IMR-90 (cell line): ENCODE data around the gene VPS26A. TPM values are rescaled to one million over a fixed set of nuclear protein-coding genes. Genes with fewer than 3 reads are reported as not detected.

Experiments
- ATAC-seq: fragments of 200-7000 bp; cut with Tn5 transposase; 2 replicates; pipeline ENCODE4 v1.9.1; 2020; ENCODE audit warnings: low read depth, mild to moderate bottlenecking, moderate library complexity
- BruUV-seq: library from RNA; stranded (reverse); fragments of 400-500 nt; replicated peaks from 2 replicates; lab custom pipeline; 2021; lab: Mats Ljungman, UMichigan
- CTCF ChIA-PET: fragments of 300-600 bp; formaldehyde crosslinking; extraction: SDS; loops from one replicate; lab custom pipeline; 2021; ENCODE audit warnings: antibody characterized with exemption; lab: Yijun Ruan, JAX
- POLR2A ChIA-PET: fragments of 300-600 bp; sonication (Branson Sonifier 250); formaldehyde crosslinking; loops from one replicate; lab custom pipeline; 2022; ENCODE audit warnings: antibody characterized with exemption; ENCODE audit not compliant: unreplicated experiment; lab: Charles Lee
- DNase-seq: peaks from one replicate; pipeline ENCODE4 v3.0.0; 2013
- H2AFZ ChIP-seq: replicated peaks from 2 replicates; pipeline ENCODE3; 2013; ENCODE audit warnings: low read length, mild to moderate bottlenecking; ENCODE audit not compliant: poor library complexity
- H2AK5ac ChIP-seq: 2 replicates; pipeline ENCODE4 v1.6.1; 2013; ENCODE audit warnings: low read depth, low read length, inconsistent platforms
- H2AK9ac ChIP-seq: replicated peaks from 2 replicates; pipeline ENCODE3; 2013; ENCODE audit warnings: mild to moderate bottlenecking, low read depth, low read length, moderate library complexity; ENCODE audit not compliant: poor library complexity
- H2BK120ac ChIP-seq: 2 replicates; pipeline ENCODE4 v1.6.1; 2013; ENCODE audit warnings: low read depth, low read length, inconsistent platforms
- H2BK15ac ChIP-seq: 3 replicates; pipeline ENCODE4 v1.6.1; 2013; ENCODE audit warnings: low read depth, low read length, inconsistent platforms
- H2BK20ac ChIP-seq: 2 replicates; pipeline ENCODE4 v1.6.1; 2013; ENCODE audit warnings: low read depth, mild to moderate bottlenecking, inconsistent platforms, low read length, moderate library complexity
- H2BK5ac ChIP-seq: 2 replicates; pipeline ENCODE4 v1.6.1; 2013; ENCODE audit warnings: mild to moderate bottlenecking, low read depth, low read length, inconsistent platforms; ENCODE audit not compliant: poor library complexity, severe bottlenecking
- H3K14ac ChIP-seq: replicated peaks from 2 replicates; pipeline ENCODE4 v1.6.1; 2013; ENCODE audit warnings: low read depth, low read length, inconsistent platforms
- H3K18ac ChIP-seq: 2 replicates; pipeline ENCODE4 v1.6.1; 2013; ENCODE audit warnings: low read depth, low read length, control low read depth
- H3K23ac ChIP-seq: 2 replicates; pipeline ENCODE4 v1.6.1; 2013; ENCODE audit warnings: low read depth, low read length, inconsistent platforms
- H3K27ac ChIP-seq: 2 replicates; pipeline ENCODE4 v1.5.1; 2013; ENCODE audit warnings: mild to moderate bottlenecking, control low read depth, low read length; ENCODE audit not compliant: insufficient read depth
- H3K27me3 ChIP-seq: 2 replicates; pipeline ENCODE4 v1.6.1; 2013; ENCODE audit warnings: low read length; ENCODE audit not compliant: control insufficient read depth, insufficient read depth
- H3K36me3 ChIP-seq: 2 replicates; pipeline ENCODE4 v1.6.1; 2013; ENCODE audit warnings: low read length, mixed read lengths; ENCODE audit not compliant: control insufficient read depth, insufficient read depth
- H3K4ac ChIP-seq: 2 replicates; pipeline ENCODE4 v1.6.1; 2013; ENCODE audit warnings: low read depth, low read length, inconsistent platforms
- H3K4me1 ChIP-seq: 2 replicates; pipeline ENCODE4 v1.6.1; 2013; ENCODE audit warnings: low read length, mixed read lengths; ENCODE audit not compliant: control insufficient read depth, insufficient read depth
- H3K4me2 ChIP-seq: 2 replicates; pipeline ENCODE4 v1.6.1; 2013; ENCODE audit warnings: low read depth, mild to moderate bottlenecking, control low read depth, low read length, moderate library complexity
- H3K4me3 ChIP-seq: 2 replicates; pipeline ENCODE4 v1.5.1; 2013; ENCODE audit warnings: low read depth, mild to moderate bottlenecking, control low read depth, low read length, moderate library complexity; ENCODE audit not compliant: insufficient read depth
- H3K56ac ChIP-seq: 2 replicates; pipeline ENCODE4 v1.6.1; 2013; ENCODE audit warnings: low read length, inconsistent platforms; ENCODE audit not compliant: insufficient read depth; ENCODE audit errors: extremely low read depth
- H3K79me1 ChIP-seq, 2 experiments: 2 replicates each; pipeline ENCODE4 v1.6.1; 2013; ENCODE audit warnings: low read length in 2 of 2, inconsistent platforms in 1 of 2, low read depth in 1 of 2
- H3K9ac ChIP-seq: 2 replicates; pipeline ENCODE4 v1.6.1; 2013; ENCODE audit warnings: low read depth, low read length, control low read depth
- H3K9me1 ChIP-seq: 2 replicates; pipeline ENCODE4 v1.6.1; 2013; ENCODE audit warnings: low read length, inconsistent platforms; ENCODE audit not compliant: insufficient read depth
- H3K9me3 ChIP-seq: 2 replicates; pipeline ENCODE4 v1.6.1; 2013; ENCODE audit warnings: low read length; ENCODE audit not compliant: control insufficient read depth, insufficient read depth
- H4K20me1 ChIP-seq: 2 replicates; pipeline ENCODE4 v1.6.1; 2013; ENCODE audit warnings: low read length, inconsistent platforms; ENCODE audit not compliant: insufficient read depth
- H4K5ac ChIP-seq: 2 replicates; pipeline ENCODE4 v1.6.1; 2013; ENCODE audit warnings: mild to moderate bottlenecking, low read depth, low read length, control low read depth
- H4K8ac ChIP-seq, 2 experiments: 2 replicates each; pipeline ENCODE4 v1.6.1; 2013; ENCODE audit warnings: low read depth in 2 of 2, low read length in 2 of 2, control low read depth in 1 of 2, inconsistent platforms in 1 of 2
- H4K91ac ChIP-seq: 2 replicates; pipeline ENCODE4 v1.6.1; 2013; ENCODE audit warnings: low read depth, low read length, inconsistent platforms; ENCODE audit not compliant: insufficient read depth
- BHLHE40 ChIP-seq: fragments of 150-350 bp; IDR thresholded peaks from 2 replicates; pipeline ENCODE4 v1.6.1; 2016; ENCODE audit warnings: mild to moderate bottlenecking, low read depth, low read length
- CEBPB ChIP-seq: IDR thresholded peaks from 2 replicates; pipeline ENCODE4 v1.6.1; 2012; ENCODE audit warnings: low read depth, low read length, improper control_type of control experiment
- CHD1 ChIP-seq: IDR thresholded peaks from 2 replicates; pipeline ENCODE4 v1.6.1; 2012; ENCODE audit warnings: low read depth, low read length, improper control_type of control experiment
- FOS ChIP-seq: fragments of 150-350 bp; IDR thresholded peaks from 2 replicates; pipeline ENCODE4 v1.6.1; 2016; ENCODE audit warnings: low read depth, low read length
- MAFK ChIP-seq: IDR thresholded peaks from 2 replicates; pipeline ENCODE4 v1.6.1; 2012; ENCODE audit warnings: low read depth, low read length, improper control_type of control experiment
- MAZ ChIP-seq: IDR thresholded peaks from 2 replicates; pipeline ENCODE4 v1.6.1; 2012; ENCODE audit warnings: low read depth, mild to moderate bottlenecking, low read length, improper control_type of control experiment, moderate library complexity, borderline replicate concordance
- MXI1 ChIP-seq: IDR thresholded peaks from 2 replicates; pipeline ENCODE4 v1.6.1; 2012; ENCODE audit warnings: low read depth, mild to moderate bottlenecking, low read length, moderate library complexity, borderline replicate concordance
- NFE2L2 ChIP-seq: fragments of 150-350 bp; IDR thresholded peaks from 2 replicates; pipeline ENCODE4 v1.6.1; 2016; ENCODE audit warnings: low read depth, mild to moderate bottlenecking, low read length
- POLR2A ChIP-seq: IDR thresholded peaks from 2 replicates; pipeline ENCODE4 v1.6.1; 2012; ENCODE audit warnings: mild to moderate bottlenecking, low read depth, low read length
- RAD21 ChIP-seq: IDR thresholded peaks from 2 replicates; pipeline ENCODE4 v1.6.1; 2012; ENCODE audit warnings: low read length, improper control_type of control experiment
- RCOR1 ChIP-seq: IDR thresholded peaks from 2 replicates; pipeline ENCODE4 v1.6.1; 2012; ENCODE audit warnings: mild to moderate bottlenecking, low read length, improper control_type of control experiment; ENCODE audit not compliant: insufficient replicate concordance
- RFX5 ChIP-seq: IDR thresholded peaks from 2 replicates; pipeline ENCODE4 v1.8.0; 2012; ENCODE audit warnings: low read depth, mild to moderate bottlenecking, low read length, moderate library complexity
- SMC3 ChIP-seq: fragments of 150-350 bp; IDR thresholded peaks from 2 replicates; pipeline ENCODE4 v1.6.1; 2016; ENCODE audit warnings: low read depth, mild to moderate bottlenecking, antibody characterized with exemption, low read length, moderate library complexity
- WGBS, 2 experiments: methylation state at CpG; one replicate each; pipeline versions ENCODE4 v1.1.5 to v1.1.7; 2013; ENCODE audit warnings: missing lambda C conversion rate in 2 of 2; ENCODE audit not compliant: insufficient read length in 1 of 2; ENCODE audit errors: extremely low coverage in 2 of 2; 5-methylcytosine and 5-hydroxymethylcytosine counted together
- dilution Hi-C: fragments of 300-500 bp; cut with HindIII; formaldehyde crosslinking; loops from one replicate; pipeline ENCODE4 v1.14.3; 2018; ENCODE audit warnings: low sequenced_read_pairs; ENCODE audit not compliant: unreplicated experiment
- in situ Hi-C: fragments of 300-500 bp; cut with MboI; formaldehyde crosslinking; loops from 3 replicates; pipeline ENCODE4 v1.14.3; 2019; ENCODE audit warnings: low sequenced_read_pairs, inconsistent platforms, mixed read lengths
- intact Hi-C: fragments of 100-400 bp; cut with micrococcal nuclease; formaldehyde crosslinking; loops from 2 replicates; pipeline ENCODE4 v1.10.0; 2022
- polyA plus RNA-seq, 3 experiments: library from polyadenylated mRNA; depleted of rRNA; stranded (reverse); fragments of >200 nt; gene quantifications; 2 replicates each; pipeline ENCODE4 v1.2.3, GENCODE V29; 2012; ENCODE audit warnings: low replicate concordance in 1 of 3
- total RNA-seq: library from RNA; depleted of rRNA; stranded (reverse); fragments of >200 nt; gene quantifications from 2 replicates; pipeline ENCODE4 v1.2.3, GENCODE V29; 2012
- TF ChIP-seq, protein P1 (sequence below): conservative IDR thresholded peaks from 2 replicates; pipeline ENCODE4 v1.5.1; 2012; ENCODE audit warnings: mild to moderate bottlenecking, low read depth, low read length, improper control_type of control experiment
- TF ChIP-seq, protein P2 (sequence below): fragments of 150-350 bp; IDR thresholded peaks from 2 replicates; pipeline ENCODE4 v1.6.1; 2016; ENCODE audit warnings: low read depth, mild to moderate bottlenecking, low read length, moderate library complexity, borderline replicate concordance
- TF ChIP-seq, protein P3 (sequence below): fragments of 150-350 bp; IDR thresholded peaks from 2 replicates; pipeline ENCODE4 v1.6.1; 2017; ENCODE audit warnings: mild to moderate bottlenecking, antibody characterized with exemption, low read length, low read depth

VPS26A gene
- total and polyA plus RNA-seq, 2 of the 4 experiments (the other 2 are of a cell fraction) = 7.2 to 18.7 TPM

DNA sequence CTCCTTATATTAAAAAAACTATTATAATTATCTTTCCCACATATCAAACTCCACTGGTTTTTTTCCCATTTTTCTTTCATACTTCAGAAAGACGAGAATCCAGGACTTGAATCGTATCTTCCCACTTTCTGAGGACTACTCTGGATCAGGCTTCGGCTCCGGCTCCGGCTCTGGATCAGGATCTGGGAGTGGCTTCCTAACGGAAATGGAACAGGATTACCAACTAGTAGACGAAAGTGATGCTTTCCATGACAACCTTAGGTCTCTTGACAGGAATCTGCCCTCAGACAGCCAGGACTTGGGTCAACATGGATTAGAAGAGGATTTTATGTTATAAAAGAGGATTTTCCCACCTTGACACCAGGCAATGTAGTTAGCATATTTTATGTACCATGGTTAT is 20.2 kb upstream of the VPS26A start:
- no peak overlapping the region for H3K4me2 ChIP-seq
- no peak overlapping the region for H2AFZ ChIP-seq
- ChIA-PET POLR2A (no interaction called here), CTCF (interaction anchor here (0.6 to 1.1 kb wide), 2 partner anchors 11 to 148 kb away, joined by 3 to 5 read pairs; partner anchors contain the start of gene DDX21)
- H3K4me1 ChIP-seq = no peaks in the 10 kb centered on the region
- in situ Hi-C loops = no loop called here
- H3K9me3 ChIP-seq = peaks cover 5% of the 10 kb centered on the region
- no peaks in the 10 kb centered on the region for H3K79me1 ChIP-seq
- H2BK15ac ChIP-seq = no peak overlapping the region
- no peak overlapping the region for H3K4ac ChIP-seq
- H3K36me3 ChIP-seq = no peaks in the 10 kb centered on the region
- H4K8ac ChIP-seq = no peak overlapping the region
- H3K14ac ChIP-seq = no peak overlapping the region
- H3K18ac ChIP-seq = no peak overlapping the region
- H3K4me3 ChIP-seq = no peak overlapping the region
- TF ChIP-seq MXI1 = no peak
- no peak for TF ChIP-seq FOS
- no peak for TF ChIP-seq BHLHE40
- no peak for TF ChIP-seq CEBPB
- no peak for TF ChIP-seq RFX5
- TF ChIP-seq SMC3 = no peak
- no peak for TF ChIP-seq POLR2A
- no peak for TF ChIP-seq CHD1
- TF ChIP-seq, protein P1, sequence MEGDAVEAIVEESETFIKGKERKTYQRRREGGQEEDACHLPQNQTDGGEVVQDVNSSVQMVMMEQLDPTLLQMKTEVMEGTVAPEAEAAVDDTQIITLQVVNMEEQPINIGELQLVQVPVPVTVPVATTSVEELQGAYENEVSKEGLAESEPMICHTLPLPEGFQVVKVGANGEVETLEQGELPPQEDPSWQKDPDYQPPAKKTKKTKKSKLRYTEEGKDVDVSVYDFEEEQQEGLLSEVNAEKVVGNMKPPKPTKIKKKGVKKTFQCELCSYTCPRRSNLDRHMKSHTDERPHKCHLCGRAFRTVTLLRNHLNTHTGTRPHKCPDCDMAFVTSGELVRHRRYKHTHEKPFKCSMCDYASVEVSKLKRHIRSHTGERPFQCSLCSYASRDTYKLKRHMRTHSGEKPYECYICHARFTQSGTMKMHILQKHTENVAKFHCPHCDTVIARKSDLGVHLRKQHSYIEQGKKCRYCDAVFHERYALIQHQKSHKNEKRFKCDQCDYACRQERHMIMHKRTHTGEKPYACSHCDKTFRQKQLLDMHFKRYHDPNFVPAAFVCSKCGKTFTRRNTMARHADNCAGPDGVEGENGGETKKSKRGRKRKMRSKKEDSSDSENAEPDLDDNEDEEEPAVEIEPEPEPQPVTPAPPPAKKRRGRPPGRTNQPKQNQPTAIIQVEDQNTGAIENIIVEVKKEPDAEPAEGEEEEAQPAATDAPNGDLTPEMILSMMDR = no peak
- no peak for TF ChIP-seq NFE2L2
- TF ChIP-seq, protein P2, sequence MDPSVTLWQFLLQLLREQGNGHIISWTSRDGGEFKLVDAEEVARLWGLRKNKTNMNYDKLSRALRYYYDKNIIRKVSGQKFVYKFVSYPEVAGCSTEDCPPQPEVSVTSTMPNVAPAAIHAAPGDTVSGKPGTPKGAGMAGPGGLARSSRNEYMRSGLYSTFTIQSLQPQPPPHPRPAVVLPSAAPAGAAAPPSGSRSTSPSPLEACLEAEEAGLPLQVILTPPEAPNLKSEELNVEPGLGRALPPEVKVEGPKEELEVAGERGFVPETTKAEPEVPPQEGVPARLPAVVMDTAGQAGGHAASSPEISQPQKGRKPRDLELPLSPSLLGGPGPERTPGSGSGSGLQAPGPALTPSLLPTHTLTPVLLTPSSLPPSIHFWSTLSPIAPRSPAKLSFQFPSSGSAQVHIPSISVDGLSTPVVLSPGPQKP = no peak
- no peak for TF ChIP-seq RCOR1
- TF ChIP-seq MAFK = no peak
- no peak for TF ChIP-seq RAD21
- TF ChIP-seq MAZ = no peak
- TF ChIP-seq, protein P3, sequence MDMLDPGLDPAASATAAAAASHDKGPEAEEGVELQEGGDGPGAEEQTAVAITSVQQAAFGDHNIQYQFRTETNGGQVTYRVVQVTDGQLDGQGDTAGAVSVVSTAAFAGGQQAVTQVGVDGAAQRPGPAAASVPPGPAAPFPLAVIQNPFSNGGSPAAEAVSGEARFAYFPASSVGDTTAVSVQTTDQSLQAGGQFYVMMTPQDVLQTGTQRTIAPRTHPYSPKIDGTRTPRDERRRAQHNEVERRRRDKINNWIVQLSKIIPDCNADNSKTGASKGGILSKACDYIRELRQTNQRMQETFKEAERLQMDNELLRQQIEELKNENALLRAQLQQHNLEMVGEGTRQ = no peak
- no peak overlapping the region for H3K23ac ChIP-seq
- intact Hi-C loops = no loop called here
- no peak overlapping the region for H2BK5ac ChIP-seq
- H3K9ac ChIP-seq = no peak overlapping the region
- no peaks in the 10 kb centered on the region for H3K9me1 ChIP-seq
- ATAC-seq = no peak
- no peak overlapping the region for H2BK20ac ChIP-seq
- dilution Hi-C loops = loop anchor here (25.0 kb wide), 1 partner anchor 91 kb away; no protein-coding TSS in a partner anchor
- H2AK5ac ChIP-seq = no peak overlapping the region
- no peak for DNase-seq
- H2BK120ac ChIP-seq = no peak overlapping the region
- H4K20me1 ChIP-seq = no peaks in the 10 kb centered on the region
- WGBS, 2 experiments = no CpG with 5 or more reads among the region's 7 CpGs
- no peak overlapping the region for H3K27ac ChIP-seq
- H3K27me3 ChIP-seq = no peaks in the 10 kb centered on the region; the same call in none of the 2 replicates
- no peak overlapping the region for H2AK9ac ChIP-seq
- H3K56ac ChIP-seq = no peak overlapping the region
- no peak overlapping the region for H4K5ac ChIP-seq
- H4K91ac ChIP-seq = no peak overlapping the region
- no TSS peak for BruUV-seq
